IPS-15b (cell line): Measurements from ENCODE around the gene HES7.

ENCODE experiments used
- H3K27me3 ChIP-seq: one replicate; pipeline ENCODE4 v1.6.1; 2013; ENCODE audit warnings: low read length; ENCODE audit not compliant: control insufficient read depth, insufficient read depth
- H3K36me3 ChIP-seq: one replicate; pipeline ENCODE4 v1.6.1; 2013; ENCODE audit warnings: low read length; ENCODE audit not compliant: control insufficient read depth, insufficient read depth
- H3K4me1 ChIP-seq: one replicate; pipeline ENCODE4 v1.6.1; 2013; ENCODE audit warnings: mild to moderate bottlenecking, low read length; ENCODE audit not compliant: control insufficient read depth, insufficient read depth
- H3K4me3 ChIP-seq: one replicate; pipeline ENCODE4 v1.5.1; 2013; ENCODE audit warnings: low read depth, low read length
- H3K9ac ChIP-seq: one replicate; pipeline ENCODE4 v1.6.1; 2013; ENCODE audit warnings: low read depth, mild to moderate bottlenecking, low read length
- H3K9me3 ChIP-seq: one replicate; pipeline ENCODE4 v1.6.1; 2013; ENCODE audit warnings: mild to moderate bottlenecking, low read length; ENCODE audit not compliant: control insufficient read depth, insufficient read depth

HES7 gene

DNA sequence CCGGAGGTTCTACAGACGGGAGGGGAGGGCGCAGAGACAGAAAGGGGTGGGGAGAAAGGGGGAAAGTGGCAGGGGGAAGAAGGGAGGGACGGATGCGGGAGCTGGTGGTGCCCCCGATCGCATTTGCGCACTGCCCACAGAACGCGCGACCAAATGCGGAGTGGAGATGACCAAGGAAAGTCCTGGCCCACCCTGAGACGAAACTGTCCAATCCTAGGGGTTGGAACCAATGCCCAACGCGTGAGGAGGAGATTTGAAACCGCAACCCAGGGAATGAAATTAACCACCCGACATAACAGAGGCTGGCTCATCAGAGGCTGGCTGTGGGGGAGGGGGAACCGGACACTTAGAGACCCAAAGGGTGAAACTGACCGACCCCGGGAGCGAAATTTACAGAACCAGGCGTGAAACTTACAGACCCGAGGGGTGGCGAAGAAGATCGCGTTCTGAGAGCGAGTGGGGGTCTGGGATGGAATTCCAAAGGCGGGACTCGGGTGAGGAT, 1.4 kb downstream of the HES7 start:
- peaks cover 11% of the 10 kb centered on the region for H3K4me1 ChIP-seq
- peaks cover 54% of the 10 kb centered on the region for H3K27me3 ChIP-seq
- no peaks in the 10 kb centered on the region for H3K9me3 ChIP-seq
- no peaks in the 10 kb centered on the region for H3K36me3 ChIP-seq
- no peak overlapping the region for H3K9ac ChIP-seq
- H3K4me3 ChIP-seq = peak overlapping the region; percentile 100

DNA sequence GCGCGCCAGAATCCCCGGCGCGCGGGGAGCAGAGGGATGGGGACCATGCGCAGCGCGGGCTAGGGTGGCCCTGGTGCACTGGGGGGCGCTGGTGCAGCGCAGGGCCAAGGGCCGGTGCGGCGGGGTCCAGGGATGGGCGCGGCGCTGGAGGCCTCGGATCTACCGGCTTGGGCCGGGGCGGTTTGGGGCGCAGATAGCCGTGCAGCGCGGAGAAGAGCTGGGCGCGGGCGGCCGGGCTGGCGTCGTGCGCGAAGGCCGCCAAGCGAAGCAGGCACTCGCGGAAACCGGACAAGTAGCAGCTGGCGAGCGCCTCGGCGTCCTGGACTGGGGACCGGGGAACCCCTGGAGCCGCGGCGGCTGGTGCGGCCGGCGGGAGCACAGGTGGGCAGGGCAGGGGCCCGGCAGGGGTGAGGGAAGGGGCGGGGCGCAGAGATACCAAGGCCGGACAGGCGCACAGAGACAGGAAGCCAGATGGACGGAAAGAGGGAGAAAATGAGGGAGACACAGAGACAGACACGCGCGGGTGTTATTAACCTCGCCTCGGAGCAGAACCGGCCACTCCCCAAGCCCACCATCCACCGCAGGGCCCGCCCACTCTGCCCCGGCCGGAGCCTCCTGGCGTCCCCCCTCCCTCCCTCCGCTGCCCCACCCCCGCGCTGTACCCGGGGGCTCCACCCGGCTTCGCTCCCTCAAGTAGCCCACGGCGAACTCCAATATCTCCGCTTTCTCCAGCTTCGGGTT, 2.1 kb downstream of the HES7 start:
- Histone ChIP-seq H3K27me3 (peaks cover 54% of the 10 kb centered on the region), H3K36me3 (no peaks in the 10 kb centered on the region), H3K9me3 (no peaks in the 10 kb centered on the region), H3K4me3 (peak overlapping the region; percentile 100), H3K9ac (no peak overlapping the region), H3K4me1 (peaks cover 9% of the 10 kb centered on the region)

DNA sequence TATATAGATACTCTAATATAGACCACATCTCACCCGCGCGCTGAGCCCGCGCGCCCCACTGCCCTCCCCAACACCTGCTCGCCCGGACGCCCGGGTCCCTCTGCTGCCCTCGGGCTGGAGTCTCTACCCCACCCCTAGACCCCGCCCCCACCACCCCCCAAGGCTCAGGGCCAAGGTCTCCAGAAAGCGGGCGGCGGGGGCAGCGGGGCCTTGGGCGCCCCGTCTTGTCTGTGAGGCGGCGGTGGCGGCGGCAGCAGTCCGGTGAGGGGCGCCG, 2.6 kb downstream of the HES7 start:
- H3K27me3 ChIP-seq = peaks cover 57% of the 10 kb centered on the region
- peaks cover 9% of the 10 kb centered on the region for H3K4me1 ChIP-seq
- no peaks in the 10 kb centered on the region for H3K9me3 ChIP-seq
- H3K9ac ChIP-seq = no peak overlapping the region
- H3K36me3 ChIP-seq = no peaks in the 10 kb centered on the region
- H3K4me3 ChIP-seq = peak overlapping the region; percentile 100

DNA sequence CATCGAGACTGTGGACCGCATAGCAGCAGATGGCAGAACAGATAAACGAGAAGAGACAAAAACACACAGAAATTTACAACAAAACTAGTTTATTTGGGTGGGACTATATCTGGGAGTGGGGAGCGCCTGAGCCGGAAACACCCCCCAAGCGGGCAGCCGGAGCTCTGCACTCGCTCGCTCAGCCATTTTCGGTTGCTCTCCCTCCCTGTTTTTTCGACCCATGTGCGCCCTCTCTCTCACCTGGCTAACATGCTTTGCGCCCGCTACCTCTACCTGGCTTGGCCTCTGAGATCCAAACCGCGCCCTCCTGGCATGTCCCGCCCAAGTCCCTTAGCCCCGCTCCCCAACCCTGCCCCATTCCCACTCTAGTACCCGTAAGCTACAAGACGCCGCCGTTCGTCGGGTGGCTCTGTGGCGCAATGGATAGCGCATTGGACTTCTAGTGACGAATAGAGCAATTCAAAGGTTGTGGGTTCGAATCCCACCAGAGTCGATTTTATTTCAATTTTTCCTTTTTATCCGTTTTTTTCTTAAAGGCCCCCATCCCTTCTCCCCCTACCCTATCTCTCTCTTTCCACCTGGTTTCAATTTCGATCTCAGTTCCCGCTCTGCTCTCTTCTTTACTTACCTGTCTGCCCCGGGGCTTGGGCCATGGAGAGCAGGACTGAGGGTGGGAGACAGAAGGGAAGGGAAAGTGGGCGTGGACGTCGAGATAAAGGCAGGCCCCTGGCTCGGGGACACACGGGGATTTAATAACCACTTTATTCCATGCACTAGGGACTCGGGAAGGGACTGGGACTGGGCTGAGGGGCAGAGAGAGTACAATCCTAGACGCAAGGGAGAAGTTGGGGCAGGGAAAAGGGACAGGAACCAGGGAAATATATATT, 3.1 kb downstream of the HES7 start:
- Histone ChIP-seq H3K27me3 (peaks cover 60% of the 10 kb centered on the region), H3K4me3 (peak overlapping the region; percentile 100), H3K36me3 (no peaks in the 10 kb centered on the region), H3K9ac (peak overlapping the region; percentile 47), H3K4me1 (peaks cover 9% of the 10 kb centered on the region), H3K9me3 (no peaks in the 10 kb centered on the region)

DNA sequence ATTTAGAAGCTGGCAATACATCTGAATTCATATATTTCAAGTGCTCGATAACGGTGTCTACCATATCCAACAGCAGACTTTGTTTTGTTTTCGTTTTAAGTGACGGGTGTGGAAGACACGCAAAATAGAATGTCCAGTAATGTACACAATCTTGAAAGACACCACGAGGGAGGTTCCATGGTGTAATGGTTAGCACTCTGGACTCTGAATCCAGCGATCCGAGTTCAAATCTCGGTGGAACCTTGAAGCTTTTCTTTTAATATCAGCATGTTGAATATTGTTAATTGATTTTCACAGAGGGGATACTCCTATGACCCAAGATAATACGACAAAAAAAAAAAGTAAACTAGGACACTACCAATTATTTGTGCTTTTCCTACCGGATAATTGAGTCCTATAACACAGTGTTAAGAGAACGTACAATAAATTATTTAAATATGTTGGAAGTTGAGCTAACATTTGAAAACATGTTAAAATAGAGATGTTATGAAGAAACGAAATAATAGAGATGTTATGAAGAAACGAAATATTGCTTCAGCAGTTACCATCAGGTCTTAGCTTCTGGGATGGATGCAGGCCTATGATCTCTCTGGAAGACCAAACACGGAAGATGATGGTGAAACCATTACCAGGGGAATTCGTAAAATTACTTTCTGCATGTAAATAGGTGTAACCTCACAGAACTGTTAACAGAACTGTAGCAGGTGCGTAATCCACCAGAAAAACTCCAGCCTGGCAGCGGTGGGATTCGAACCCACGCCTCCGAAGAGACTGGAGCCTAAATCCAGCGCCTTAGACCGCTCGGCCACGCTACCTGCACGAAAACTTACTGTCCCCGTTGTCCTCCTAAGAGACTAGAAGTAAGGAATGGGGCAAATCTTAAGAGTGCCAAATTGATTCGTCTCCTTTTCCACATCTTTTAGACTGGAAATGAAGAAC, 4.1 kb downstream of the HES7 start:
- peak overlapping the region; percentile 47 for H3K9ac ChIP-seq
- peaks cover 6% of the 10 kb centered on the region for H3K4me1 ChIP-seq
- no peaks in the 10 kb centered on the region for H3K36me3 ChIP-seq
- peak overlapping the region; percentile 100 for H3K4me3 ChIP-seq
- H3K9me3 ChIP-seq = no peaks in the 10 kb centered on the region
- H3K27me3 ChIP-seq = peaks cover 64% of the 10 kb centered on the region

DNA sequence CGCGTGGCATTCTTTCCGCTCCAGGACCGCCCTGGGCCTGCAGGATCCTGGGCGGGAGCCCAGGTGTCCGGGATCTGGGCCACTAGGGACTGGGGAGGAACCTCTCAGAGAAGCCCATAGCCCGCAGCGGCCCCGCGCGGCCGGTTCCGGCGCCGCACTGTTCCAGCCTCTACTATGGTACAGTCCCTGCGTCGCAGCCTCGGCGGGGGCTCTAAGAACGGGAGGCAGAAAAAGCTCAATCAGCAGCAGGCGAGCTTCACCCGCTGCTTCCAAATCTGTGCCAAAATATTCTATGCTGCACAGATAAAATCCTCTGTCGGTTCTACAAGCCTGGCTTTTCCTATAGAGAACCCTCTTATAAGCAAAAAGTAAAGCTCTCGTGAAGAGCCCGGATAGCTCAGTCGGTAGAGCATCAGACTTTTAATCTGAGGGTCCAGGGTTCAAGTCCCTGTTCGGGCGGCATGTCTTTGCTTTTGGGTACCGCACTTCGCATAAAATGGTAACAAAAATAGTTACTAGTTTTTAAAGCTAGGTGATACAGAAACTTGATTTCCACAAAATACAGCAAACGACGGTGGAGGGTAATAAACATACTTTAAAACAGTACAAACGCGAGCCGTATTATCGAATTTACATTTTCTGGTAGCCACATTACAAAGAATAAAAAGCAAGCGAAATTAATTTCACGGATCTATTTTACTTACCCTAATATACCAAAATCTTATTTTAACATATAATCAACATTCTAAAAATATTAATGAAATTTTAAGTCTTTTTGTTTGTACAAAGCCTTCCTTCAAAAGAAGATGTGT, 4.9 kb downstream of the HES7 start:
- Histone ChIP-seq H3K27me3 (peaks cover 64% of the 10 kb centered on the region), H3K9me3 (no peaks in the 10 kb centered on the region), H3K9ac (peak overlapping the region; percentile 47), H3K36me3 (no peaks in the 10 kb centered on the region), H3K4me1 (peaks cover 2% of the 10 kb centered on the region), H3K4me3 (peak overlapping the region; percentile 100)

DNA sequence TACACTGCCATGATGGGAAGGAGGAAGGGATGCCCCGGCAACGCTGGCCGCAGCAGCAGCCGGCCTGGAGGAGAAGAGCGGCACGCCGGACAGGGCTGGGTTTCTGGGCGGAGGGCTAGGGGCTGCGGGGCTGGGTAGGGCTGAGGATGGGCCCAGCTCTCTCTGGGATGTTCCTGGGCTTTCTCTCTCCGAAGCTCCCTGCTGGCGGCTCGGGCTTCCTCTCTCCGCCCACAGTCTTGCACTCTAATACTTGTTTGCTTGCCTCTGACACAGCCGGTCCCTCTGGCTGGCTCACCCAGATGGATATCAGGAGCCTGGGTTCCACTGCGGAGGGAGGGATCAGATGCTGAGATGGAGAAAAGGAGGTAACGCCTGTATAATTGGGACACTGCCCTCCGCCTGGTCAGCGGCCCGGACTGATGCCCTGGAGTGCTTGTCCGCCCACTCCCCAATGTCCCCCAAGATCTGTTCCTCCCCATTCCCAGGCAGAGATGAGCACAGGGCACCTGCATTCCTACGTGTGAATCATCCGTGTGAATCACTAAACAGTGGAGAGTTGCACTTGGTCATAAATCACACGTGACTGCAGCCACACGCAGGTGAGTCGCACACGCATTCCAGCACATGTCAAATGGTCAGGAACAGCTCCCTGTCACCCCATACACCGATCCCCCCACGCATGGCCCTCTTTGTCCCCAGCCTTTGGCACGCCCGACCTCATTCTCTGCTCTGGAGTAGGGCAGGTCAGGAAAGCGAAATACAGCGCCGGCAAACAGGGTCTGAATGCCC, 5.7 kb downstream of the HES7 start, which contains the start of gene ALOXE3:
ALOXE3 (minus strand) TSS at position 535 of the 789 bp plus-strand sequence; CDS start at position 11, 524 bp downstream.
- Histone ChIP-seq H3K9me3 (no peaks in the 10 kb centered on the region), H3K4me3 (peak within 1 kb of the TSS; percentile 100), H3K9ac (peak within 1 kb of the TSS; percentile 47), H3K27me3 (peaks cover 57% of the 10 kb centered on the region), H3K36me3 (no peaks in the 10 kb centered on the region), H3K4me1 (peaks cover under 1% of the 10 kb centered on the region)

DNA sequence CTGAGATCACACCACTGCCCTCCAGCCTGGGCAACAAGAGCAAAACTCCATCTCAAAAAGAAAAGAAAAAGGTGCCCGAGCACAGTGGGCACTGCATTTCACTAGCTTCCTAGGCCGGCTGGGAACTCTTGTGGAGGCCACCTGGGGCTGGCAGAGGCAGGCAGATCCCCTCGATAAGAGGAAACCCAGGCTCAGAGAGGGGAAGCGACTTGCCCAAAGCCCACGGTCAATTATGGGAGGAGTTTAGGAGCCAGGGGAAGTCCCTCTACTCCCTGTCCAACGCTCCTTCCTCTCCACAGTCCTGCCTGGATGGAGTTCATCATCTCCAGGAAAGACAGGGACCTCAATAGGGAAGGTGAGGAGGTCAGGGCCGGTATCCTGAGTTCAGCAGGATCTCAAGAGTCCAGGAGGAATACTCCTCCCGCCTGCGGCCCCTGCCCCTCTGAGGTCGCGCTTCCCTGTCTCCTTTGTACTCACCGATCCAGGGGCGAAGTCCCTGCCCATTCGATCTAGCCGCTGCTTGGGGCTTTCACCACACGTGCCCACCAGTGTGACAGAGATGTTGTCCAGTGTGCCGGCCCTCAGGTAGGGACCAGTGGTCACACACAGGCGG, 6.4 kb downstream of the HES7 start:
- H3K4me3 ChIP-seq = peak overlapping the region; percentile 100
- H3K9ac ChIP-seq = no peak overlapping the region
- H3K4me1 ChIP-seq = no peaks in the 10 kb centered on the region
- H3K27me3 ChIP-seq = peaks cover 57% of the 10 kb centered on the region
- H3K9me3 ChIP-seq = no peaks in the 10 kb centered on the region
- no peaks in the 10 kb centered on the region for H3K36me3 ChIP-seq

DNA sequence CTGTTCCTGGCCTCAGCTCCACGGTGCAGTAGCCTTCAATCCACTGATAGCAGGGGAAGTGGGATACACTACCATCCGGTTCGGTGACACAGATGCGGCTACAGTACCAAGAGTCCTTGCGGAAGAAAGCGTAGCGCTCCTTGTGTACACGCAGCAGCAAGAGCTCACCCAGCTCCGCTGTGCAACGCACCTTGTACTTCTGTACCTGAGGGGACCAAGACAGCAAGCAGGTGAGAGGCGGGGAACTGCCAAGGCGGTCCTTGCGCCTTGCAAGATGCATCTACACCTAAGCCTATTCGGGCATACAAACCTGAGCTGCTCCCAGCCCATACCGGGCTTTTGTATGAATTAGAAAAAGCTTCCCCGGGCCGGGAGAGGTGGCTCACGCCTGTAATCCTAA, 7.1 kb downstream of the HES7 start:
- Histone ChIP-seq H3K27me3 (peaks cover 61% of the 10 kb centered on the region), H3K9ac (no peak overlapping the region), H3K9me3 (no peaks in the 10 kb centered on the region), H3K4me3 (no peak overlapping the region), H3K36me3 (no peaks in the 10 kb centered on the region), H3K4me1 (no peaks in the 10 kb centered on the region)

DNA sequence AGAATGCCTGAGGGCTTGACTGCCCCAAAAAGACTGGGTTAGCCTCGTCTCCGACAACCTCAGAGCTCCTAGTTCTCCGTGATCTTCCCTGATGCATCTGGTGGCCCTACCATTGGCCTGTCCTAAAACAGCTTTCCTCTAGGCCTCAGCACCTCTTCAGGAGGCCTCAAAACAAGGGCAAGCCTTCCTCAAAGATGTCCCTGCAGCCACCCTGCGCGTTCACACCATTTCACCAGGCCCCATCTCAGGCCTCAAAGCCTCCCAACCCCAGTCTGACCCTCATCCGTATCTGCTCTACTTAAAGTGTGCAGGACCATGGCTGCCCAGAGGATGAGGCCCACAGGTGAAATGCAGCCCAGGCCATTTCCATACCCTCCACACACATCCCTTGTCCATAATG, 13.0 kb downstream of the HES7 start:
- H3K4me3 ChIP-seq = no peak overlapping the region
- H3K27me3 ChIP-seq = peaks cover 70% of the 10 kb centered on the region

More for the DNA sequence above, 13.0 kb downstream of the HES7 start:
- H3K4me1 ChIP-seq = peaks cover 3% of the 10 kb centered on the region
- no peaks in the 10 kb centered on the region for H3K36me3 ChIP-seq
- no peaks in the 10 kb centered on the region for H3K9me3 ChIP-seq
- H3K9ac ChIP-seq = no peak overlapping the region
